IPS-20b (cell line): ENCODE data around the gene PLXDC2.

Experiments
- H3K27ac ChIP-seq: one replicate; pipeline ENCODE4 v1.5.1; 2013; ENCODE audit warnings: low read length
- H3K27me3 ChIP-seq: 2 replicates; pipeline ENCODE4 v1.6.1; 2013; ENCODE audit warnings: mild to moderate bottlenecking, low read length, inconsistent platforms; ENCODE audit not compliant: insufficient read depth
- H3K36me3 ChIP-seq: 2 replicates; pipeline ENCODE4 v1.6.1; 2013; ENCODE audit warnings: low read depth, mild to moderate bottlenecking, inconsistent platforms, low read length, moderate library complexity; ENCODE audit not compliant: insufficient read depth
- H3K4me1 ChIP-seq: 2 replicates; pipeline ENCODE4 v1.6.1; 2013; ENCODE audit warnings: mild to moderate bottlenecking, control low read depth, inconsistent platforms, low read length, moderate library complexity; ENCODE audit not compliant: insufficient read depth
- H3K4me3 ChIP-seq: 2 replicates; pipeline ENCODE4 v1.5.1; 2013; ENCODE audit warnings: mild to moderate bottlenecking, low read length, inconsistent platforms
- H3K9ac ChIP-seq: 2 replicates; pipeline ENCODE4 v1.6.1; 2013; ENCODE audit warnings: low read depth, mild to moderate bottlenecking, inconsistent platforms, low read length, moderate library complexity
- H3K9me3 ChIP-seq: 2 replicates; pipeline ENCODE4 v1.6.1; 2013; ENCODE audit warnings: mild to moderate bottlenecking, low read depth, low read length, inconsistent platforms; ENCODE audit not compliant: insufficient read depth

Gene PLXDC2

GRCh38 chr10:20146004-20146403 is 329.8 kb downstream of the PLXDC2 start:
- Histone ChIP-seq H3K27me3 (no peaks in the 10 kb centered on the region), H3K27ac (no peak overlapping the region), H3K4me3 (no peak overlapping the region), H3K9me3 (no peaks in the 10 kb centered on the region), H3K4me1 (peaks cover 20% of the 10 kb centered on the region; the same call in 1 of the 2 replicates), H3K36me3 (peaks cover 11% of the 10 kb centered on the region; the same call in 1 of the 2 replicates), H3K9ac (no peak overlapping the region)

- no peak overlapping the region for H3K4me3 ChIP-seq
- no peak overlapping the region for H3K27ac ChIP-seq
- H3K4me1 ChIP-seq, result peaks cover 16% of the 10 kb centered on the region; the same call in 1 of the 2 replicates
- no peaks in the 10 kb centered on the region for H3K27me3 ChIP-seq
- H3K9ac ChIP-seq, result no peak overlapping the region
- H3K9me3 ChIP-seq, result no peaks in the 10 kb centered on the region
- peaks cover 11% of the 10 kb centered on the region; the same call in 1 of the 2 replicates for H3K36me3 ChIP-seq
Observed at GRCh38 chr10:20147684-20148083, 331.5 kb downstream of the PLXDC2 start.

- Histone ChIP-seq H3K9ac (no peak overlapping the region), H3K36me3 (no peaks in the 10 kb centered on the region), H3K27ac (no peak overlapping the region), H3K9me3 (no peaks in the 10 kb centered on the region), H3K27me3 (no peaks in the 10 kb centered on the region), H3K4me1 (no peaks in the 10 kb centered on the region; the same call in 1 of the 2 replicates), H3K4me3 (no peak overlapping the region)
Observed at GRCh38 chr10:20156511-20156910, 340.3 kb downstream of the PLXDC2 start.

GRCh38 chr10:20157314-20157713 is 341.1 kb downstream of the PLXDC2 start:
- H3K27me3 ChIP-seq, result no peaks in the 10 kb centered on the region
- no peaks in the 10 kb centered on the region for H3K9me3 ChIP-seq
- H3K4me1 ChIP-seq, result no peaks in the 10 kb centered on the region; the same call in 1 of the 2 replicates
- H3K4me3 ChIP-seq, result no peak overlapping the region
- H3K27ac ChIP-seq, result no peak overlapping the region
- H3K9ac ChIP-seq, result no peak overlapping the region
- no peaks in the 10 kb centered on the region for H3K36me3 ChIP-seq

GRCh38 chr10:20158086-20158485 is 341.9 kb downstream of the PLXDC2 start:
- H3K9me3 ChIP-seq, result no peaks in the 10 kb centered on the region
- no peaks in the 10 kb centered on the region; the same call in 1 of the 2 replicates for H3K4me1 ChIP-seq
- no peaks in the 10 kb centered on the region for H3K27me3 ChIP-seq
- no peak overlapping the region for H3K9ac ChIP-seq
- no peak overlapping the region for H3K27ac ChIP-seq
- no peaks in the 10 kb centered on the region for H3K36me3 ChIP-seq
- no peak overlapping the region for H3K4me3 ChIP-seq

- Histone ChIP-seq H3K36me3 (no peaks in the 10 kb centered on the region), H3K9me3 (no peaks in the 10 kb centered on the region), H3K4me3 (no peak overlapping the region), H3K27me3 (no peaks in the 10 kb centered on the region), H3K4me1 (no peaks in the 10 kb centered on the region; the same call in 1 of the 2 replicates), H3K9ac (no peak overlapping the region), H3K27ac (no peak overlapping the region)
Observed at GRCh38 chr10:20162123-20162522, 345.9 kb downstream of the PLXDC2 start.

- Histone ChIP-seq H3K36me3 (no peaks in the 10 kb centered on the region), H3K9ac (no peak overlapping the region), H3K9me3 (no peaks in the 10 kb centered on the region), H3K27me3 (no peaks in the 10 kb centered on the region), H3K4me3 (no peak overlapping the region), H3K27ac (no peak overlapping the region), H3K4me1 (no peaks in the 10 kb centered on the region; the same call in 1 of the 2 replicates)
Observed at GRCh38 chr10:20166096-20166675, 350.0 kb downstream of the PLXDC2 start.

GRCh38 chr10:20170661-20171060 is 354.4 kb downstream of the PLXDC2 start:
- no peaks in the 10 kb centered on the region for H3K9me3 ChIP-seq
- no peak overlapping the region for H3K27ac ChIP-seq
- no peak overlapping the region for H3K4me3 ChIP-seq
- H3K9ac ChIP-seq, result no peak overlapping the region
- no peaks in the 10 kb centered on the region; the same call in 1 of the 2 replicates for H3K4me1 ChIP-seq
- no peaks in the 10 kb centered on the region for H3K27me3 ChIP-seq
- H3K36me3 ChIP-seq, result no peaks in the 10 kb centered on the region

GRCh38 chr10:20173046-20173445 is 356.8 kb downstream of the PLXDC2 start:
- H3K36me3 ChIP-seq, result no peaks in the 10 kb centered on the region
- H3K27me3 ChIP-seq, result no peaks in the 10 kb centered on the region
- no peak overlapping the region for H3K9ac ChIP-seq
- H3K4me3 ChIP-seq, result no peak overlapping the region
- H3K9me3 ChIP-seq, result no peaks in the 10 kb centered on the region
- H3K27ac ChIP-seq, result no peak overlapping the region
- no peaks in the 10 kb centered on the region; the same call in 1 of the 2 replicates for H3K4me1 ChIP-seq

- no peak overlapping the region for H3K27ac ChIP-seq
- H3K27me3 ChIP-seq, result no peaks in the 10 kb centered on the region
- H3K4me3 ChIP-seq, result no peak overlapping the region
- no peaks in the 10 kb centered on the region; the same call in 1 of the 2 replicates for H3K4me1 ChIP-seq
- no peak overlapping the region for H3K9ac ChIP-seq
- no peaks in the 10 kb centered on the region for H3K9me3 ChIP-seq
- no peaks in the 10 kb centered on the region for H3K36me3 ChIP-seq
Observed at GRCh38 chr10:20175719-20176118, 359.5 kb downstream of the PLXDC2 start.

GRCh38 chr10:20180766-20181165 is 364.5 kb downstream of the PLXDC2 start:
- Histone ChIP-seq H3K9me3 (no peaks in the 10 kb centered on the region), H3K4me3 (no peak overlapping the region), H3K36me3 (no peaks in the 10 kb centered on the region), H3K27me3 (no peaks in the 10 kb centered on the region), H3K4me1 (peaks cover 10% of the 10 kb centered on the region), H3K27ac (no peak overlapping the region), H3K9ac (no peak overlapping the region)

- Histone ChIP-seq H3K4me1 (peaks cover 10% of the 10 kb centered on the region), H3K9me3 (no peaks in the 10 kb centered on the region), H3K27ac (no peak overlapping the region), H3K27me3 (no peaks in the 10 kb centered on the region), H3K9ac (no peak overlapping the region), H3K36me3 (no peaks in the 10 kb centered on the region), H3K4me3 (no peak overlapping the region)
Observed at GRCh38 chr10:20181434-20181833, 365.2 kb downstream of the PLXDC2 start.
